Measurements from ENCODE around the gene ICA1L. TPM values are rescaled to one million over a fixed set of nuclear protein-coding genes. Genes with fewer than 3 reads are reported as not detected.
A peak's percentile ranks its signal among the peaks of the same experiment; 100 is the strongest.
"Not testable (repeated sequence)": the region's sequence is repeated elsewhere in the genome, so short reads cannot be mapped to it uniquely, and the experiment has no call there.

The ICA1L gene
- total RNA-seq (2014; rRNA removed; shearing (Covaris generic); ENCODE audit: low replicate concordance), result 3.3 and 4.1 TPM in 2 replicates

- H3K9me3 ChIP-seq, result no peaks in the 10 kb centered on the region
- H3K4me3 ChIP-seq, result peak within 1 kb of the TSS; percentile 73
- no peaks in the 10 kb centered on the region for H3K36me3 ChIP-seq
- H3K27me3 ChIP-seq, result no peaks in the 10 kb centered on the region
- peak; percentile 77 for DNase-seq
Observed at GRCh38 chr2:202871300-202872141, at the start of gene ICA1L. TSS of gene ICA1L (minus strand) at chr2:202871766. CDS start at chr2:202829009, 42,757 bp downstream.

- no peak for DNase-seq
- no peaks in the 10 kb centered on the region for H3K9me3 ChIP-seq
- H3K27me3 ChIP-seq, result no peaks in the 10 kb centered on the region
- H3K36me3 ChIP-seq, result no peaks in the 10 kb centered on the region
- H3K4me3 ChIP-seq, result no peak overlapping the region
Observed at GRCh38 chr2:202918860-202919259, 47.3 kb upstream of the ICA1L start.

- not testable (repeated sequence) for H3K9me3 ChIP-seq, H3K36me3 ChIP-seq, DNase-seq
Observed at GRCh38 chr2:202912342-202913201, 41.0 kb upstream of the ICA1L start.

GRCh38 chr2:202911512-202912341, 40.2 kb upstream of the ICA1L start, which contains the start of the genes CARF and WDR12:
TSS of gene CARF (plus strand) at chr2:202912275. CDS start at chr2:202941903, 29,628 bp downstream.
TSS of gene WDR12 (minus strand) at chr2:202911673. CDS start at chr2:202911476, 197 bp downstream.
- peak within 1 kb of the TSS; percentile 86 for H3K4me3 ChIP-seq
- peaks cover 9% of the 10 kb centered on the region for H3K36me3 ChIP-seq
- DNase-seq, result peak; percentile 93
- no peaks in the 10 kb centered on the region for H3K9me3 ChIP-seq
- no peaks in the 10 kb centered on the region for H3K27me3 ChIP-seq

More at GRCh38 chr2:202912342-202913201, 41.0 kb upstream of the ICA1L start:
- H3K27me3 ChIP-seq, result not testable (repeated sequence)
- H3K4me3 ChIP-seq, result peak overlapping the region; percentile 86

GRCh38 chr2:202911203-202911511, 39.6 kb upstream of the ICA1L start:
- H3K27me3 ChIP-seq, result no peaks in the 10 kb centered on the region
- H3K36me3 ChIP-seq, result peaks cover 14% of the 10 kb centered on the region

GRCh38 chr2:202910698-202911097, 39.1 kb upstream of the ICA1L start:
- no peak for DNase-seq
- Histone ChIP-seq H3K36me3 (peaks cover 18% of the 10 kb centered on the region), H3K9me3 (no peaks in the 10 kb centered on the region; the same call in 1 of the 2 replicates), H3K27me3 (no peaks in the 10 kb centered on the region), H3K4me3 (peak overlapping the region; percentile 86)

More at GRCh38 chr2:202911203-202911511, 39.6 kb upstream of the ICA1L start:
- DNase-seq, result no peak
- Histone ChIP-seq H3K4me3 (peak overlapping the region; percentile 86), H3K9me3 (no peaks in the 10 kb centered on the region)

GRCh38 chr2:202910250-202910649, 38.7 kb upstream of the ICA1L start:
- H3K36me3 ChIP-seq, result peaks cover 23% of the 10 kb centered on the region
- H3K27me3 ChIP-seq, DNase-seq, H3K9me3 ChIP-seq: not testable (repeated sequence)
- peak overlapping the region; percentile 86 for H3K4me3 ChIP-seq

GRCh38 chr2:202909394-202910192, 38.0 kb upstream of the ICA1L start:
- Histone ChIP-seq H3K36me3 (peaks cover 26% of the 10 kb centered on the region), H3K4me3 (peak overlapping the region; percentile 86), H3K9me3 (peaks cover 2% of the 10 kb centered on the region; the same call in 1 of the 2 replicates), H3K27me3 (no peaks in the 10 kb centered on the region)
- DNase-seq, result no peak

- Histone ChIP-seq H3K27me3 (no peaks in the 10 kb centered on the region), H3K4me3 (no peak overlapping the region), H3K36me3 (peaks cover 26% of the 10 kb centered on the region), H3K9me3 (peaks cover 3% of the 10 kb centered on the region; the same call in 1 of the 2 replicates)
- no peak for DNase-seq
Observed at GRCh38 chr2:202908186-202908585, 36.6 kb upstream of the ICA1L start.

- not testable (repeated sequence) for DNase-seq, H3K4me3 ChIP-seq, H3K9me3 ChIP-seq, H3K27me3 ChIP-seq
- peaks cover 30% of the 10 kb centered on the region for H3K36me3 ChIP-seq
Observed at GRCh38 chr2:202905507-202905906, 33.9 kb upstream of the ICA1L start.

GRCh38 chr2:202885190-202885589, 13.6 kb upstream of the ICA1L start:
- H3K9me3 ChIP-seq, result no peaks in the 10 kb centered on the region
- no peak overlapping the region for H3K4me3 ChIP-seq
- peaks cover 45% of the 10 kb centered on the region for H3K36me3 ChIP-seq
- no peaks in the 10 kb centered on the region for H3K27me3 ChIP-seq
- no peak for DNase-seq

- Histone ChIP-seq H3K9me3 (no peaks in the 10 kb centered on the region), H3K27me3 (no peaks in the 10 kb centered on the region), H3K36me3 (peaks cover 42% of the 10 kb centered on the region), H3K4me3 (no peak overlapping the region)
- DNase-seq, result no peak
Observed at GRCh38 chr2:202883987-202884675, 12.6 kb upstream of the ICA1L start.

- H3K36me3 ChIP-seq, result peaks cover 22% of the 10 kb centered on the region
- H3K9me3 ChIP-seq, result no peaks in the 10 kb centered on the region
- no peak overlapping the region for H3K4me3 ChIP-seq
- no peak for DNase-seq
- no peaks in the 10 kb centered on the region for H3K27me3 ChIP-seq
Observed at GRCh38 chr2:202881570-202881969, 10.0 kb upstream of the ICA1L start.

- Histone ChIP-seq H3K9me3 (no peaks in the 10 kb centered on the region), H3K36me3 (peaks cover 13% of the 10 kb centered on the region), H3K27me3 (no peaks in the 10 kb centered on the region), H3K4me3 (no peak overlapping the region)
- no peak for DNase-seq
Observed at GRCh38 chr2:202877699-202878098, 6.1 kb upstream of the ICA1L start.

Measured in MG63 (cell line).